Naive thymus-derived CD4-positive, alpha-beta T cell (primary cell): ENCODE results near the gene SPDYE16. TPM values are rescaled to one million over a fixed set of nuclear protein-coding genes. Genes with fewer than 3 reads are reported as not detected.
"Not testable (repeated sequence)": the region's sequence is repeated elsewhere in the genome, so short reads cannot be mapped to it uniquely, and the experiment has no call there.

ENCODE experiments used
- ATAC-seq: fragments of 150-1000 bp; cut with Tn5 transposase; 2 replicates; pipeline ENCODE4 v1.10.0; 2021; ENCODE audit warnings: mild to moderate bottlenecking, moderate library complexity
- CTCF ChIA-PET: fragments of 350-600 bp; sonication (Branson Sonifier 250); formaldehyde crosslinking; loops from one replicate; lab custom pipeline; 2021; ENCODE audit warnings: antibody characterized with exemption; lab: Charles Lee
- POLR2A ChIA-PET: fragments of 350-600 bp; sonication (Branson Sonifier 250); formaldehyde crosslinking; loops from one replicate; lab custom pipeline; 2021; ENCODE audit warnings: antibody characterized with exemption, inconsistent platforms; lab: Charles Lee
- DNase-seq, 9 donors: peaks; one replicate each; pipeline versions ENCODE4 v3.0.0 to v3.0.0-alpha.2; 2020 to 2022; ENCODE audit warnings: mixed read lengths in 1 of 9
- H3K27ac ChIP-seq: one replicate; pipeline ENCODE4 v1.7.0; 2013; ENCODE audit warnings: mild to moderate bottlenecking, low read depth, low read length, moderate library complexity
- H3K27me3 ChIP-seq, 2 donors: one replicate each; pipeline ENCODE4 v1.7.0; 2013; ENCODE audit warnings: low read length in 2 of 2, mild to moderate bottlenecking in 2 of 2, moderate library complexity in 2 of 2; ENCODE audit not compliant: control insufficient read depth in 2 of 2, insufficient read depth in 2 of 2
- H3K36me3 ChIP-seq, 3 experiments: 1 replicate in 2 of 3; 2 replicates in 1 of 3; pipeline ENCODE4 v1.7.0; 2013; ENCODE audit warnings: low read length in 3 of 3, mild to moderate bottlenecking in 3 of 3, moderate library complexity in 1 of 3; ENCODE audit not compliant: insufficient read depth in 3 of 3, control insufficient read depth in 2 of 3
- H3K4me1 ChIP-seq, 2 donors: one replicate each; pipeline ENCODE4 v1.7.0; 2013; ENCODE audit warnings: low read length in 2 of 2, mild to moderate bottlenecking in 2 of 2, moderate library complexity in 1 of 2; ENCODE audit not compliant: control insufficient read depth in 2 of 2, insufficient read depth in 2 of 2
- H3K4me3 ChIP-seq: 2 replicates; pipeline ENCODE4 v1.7.0; 2013; ENCODE audit warnings: mild to moderate bottlenecking, low read length
- H3K9me3 ChIP-seq, 3 experiments: 1 replicate in 2 of 3; 2 replicates in 1 of 3; pipeline ENCODE4 v1.7.0; 2013; ENCODE audit warnings: low read length in 3 of 3; ENCODE audit not compliant: control insufficient read depth in 2 of 3
- H3K27ac Mint-ChIP-seq, 9 donors: one replicate each; pipeline ENCODE4 v1.8.0; 2020 to 2022; ENCODE audit warnings: mixed read lengths in 9 of 9, mild to moderate bottlenecking in 8 of 9, moderate library complexity in 5 of 9, inconsistent platforms in 2 of 9
- H3K27me3 Mint-ChIP-seq, 5 donors: one replicate each; pipeline ENCODE4 v1.8.0; 2021 to 2022; ENCODE audit warnings: mixed read lengths in 5 of 5, mild to moderate bottlenecking in 1 of 5
- H3K36me3 Mint-ChIP-seq, 5 donors: one replicate each; pipeline ENCODE4 v1.8.0; 2020 to 2022; ENCODE audit warnings: mixed read lengths in 5 of 5, mild to moderate bottlenecking in 3 of 5, inconsistent platforms in 1 of 5
- H3K4me1 Mint-ChIP-seq, 7 donors: one replicate each; pipeline ENCODE4 v1.8.0; 2020 to 2022; ENCODE audit warnings: mixed read lengths in 7 of 7, mild to moderate bottlenecking in 3 of 7, inconsistent platforms in 1 of 7
- H3K4me3 Mint-ChIP-seq, 10 donors: one replicate each; pipeline ENCODE4 v1.8.0; 2020 to 2022; ENCODE audit warnings: mild to moderate bottlenecking in 10 of 10, mixed read lengths in 10 of 10, moderate library complexity in 6 of 10, inconsistent platforms in 2 of 10
- H3K9me3 Mint-ChIP-seq, 11 donors: one replicate each; pipeline ENCODE4 v1.8.0; 2020 to 2022; ENCODE audit warnings: mixed read lengths in 11 of 11, mild to moderate bottlenecking in 4 of 11, inconsistent platforms in 1 of 11, moderate library complexity in 1 of 11
- intact Hi-C, 2 donors: fragments of 100-400 bp; cut with micrococcal nuclease; formaldehyde crosslinking; loops; one replicate each; pipeline ENCODE4 v1.15.1; 2023
- polyA plus RNA-seq, 2 donors: library from polyadenylated mRNA; unstranded; fragments of 300-500 nt; fragmentation: Illumina TruSeq; gene quantifications; one replicate each; pipeline ENCODE4 v1.2.3, GENCODE V29; 2021
- total RNA-seq, 6 experiments: library from RNA in 5 of 6; stranded (reverse) in 5 of 6; gene quantifications; 1 replicate in 5 of 6; 2 replicates in 1 of 6; pipeline ENCODE4 v1.2.3 and lab custom pipeline; 2021 to 2026

Gene SPDYE16
- total and polyA plus RNA-seq, 7 experiments from 2014 or later = 0.10 to 0.88 (median 0.38) TPM

GRCh38 chr7:76568742-76569141, 25.6 kb upstream of the SPDYE16 start:
- H3K36me3 ChIP-seq, H3K4me3 ChIP-seq, H3K27me3 ChIP-seq, ATAC-seq, H3K4me1 ChIP-seq, H3K27ac ChIP-seq, H3K4me3 Mint-ChIP-seq, CTCF ChIA-PET, H3K27ac Mint-ChIP-seq, H3K9me3 ChIP-seq, H3K9me3 Mint-ChIP-seq, H3K27me3 Mint-ChIP-seq, POLR2A ChIA-PET, DNase-seq, intact Hi-C loops: not testable (repeated sequence)
- peaks cover 4 to 39% (median 15%) of the 10 kb centered on the region in 5 donors for H3K36me3 Mint-ChIP-seq
- peaks cover 12 to 33% (median 20%) of the 10 kb centered on the region in 7 donors for H3K4me1 Mint-ChIP-seq

- H3K27ac Mint-ChIP-seq = peak overlapping the region in 1 of 9 donors; percentile 55
- H3K27me3 Mint-ChIP-seq, CTCF ChIA-PET, H3K27me3 ChIP-seq, H3K4me1 ChIP-seq, H3K27ac ChIP-seq, H3K9me3 ChIP-seq, H3K4me3 Mint-ChIP-seq, POLR2A ChIA-PET, H3K36me3 ChIP-seq, H3K4me3 ChIP-seq, H3K9me3 Mint-ChIP-seq, DNase-seq, ATAC-seq, intact Hi-C loops: not testable (repeated sequence)
- H3K36me3 Mint-ChIP-seq = peaks cover 4 to 40% (median 15%) of the 10 kb centered on the region in 5 donors
- peaks cover 14 to 38% (median 24%) of the 10 kb centered on the region in 7 donors for H3K4me1 Mint-ChIP-seq
Observed at GRCh38 chr7:76567753-76568152, 24.7 kb upstream of the SPDYE16 start.

GRCh38 chr7:76567311-76567710, 24.2 kb upstream of the SPDYE16 start:
- H3K4me1 ChIP-seq, H3K27ac ChIP-seq, DNase-seq, CTCF ChIA-PET, H3K27me3 ChIP-seq, intact Hi-C loops, H3K27ac Mint-ChIP-seq, POLR2A ChIA-PET, H3K9me3 Mint-ChIP-seq, H3K4me3 Mint-ChIP-seq, ATAC-seq, H3K27me3 Mint-ChIP-seq, H3K36me3 ChIP-seq, H3K9me3 ChIP-seq, H3K4me3 ChIP-seq: not testable (repeated sequence)
- peaks cover 15 to 40% (median 29%) of the 10 kb centered on the region in 7 donors for H3K4me1 Mint-ChIP-seq
- peaks cover 4 to 39% (median 13%) of the 10 kb centered on the region in 5 donors for H3K36me3 Mint-ChIP-seq

- H3K4me3 ChIP-seq, H3K27me3 ChIP-seq, POLR2A ChIA-PET, H3K27me3 Mint-ChIP-seq, H3K27ac Mint-ChIP-seq, intact Hi-C loops, H3K4me1 ChIP-seq, H3K9me3 ChIP-seq, H3K9me3 Mint-ChIP-seq, ATAC-seq, H3K27ac ChIP-seq, H3K4me3 Mint-ChIP-seq, CTCF ChIA-PET, DNase-seq, H3K36me3 ChIP-seq: not testable (repeated sequence)
- Mint-ChIP-seq H3K4me1 (peaks cover 12 to 39% (median 31%) of the 10 kb centered on the region in 7 donors), H3K36me3 (peaks cover 4 to 36% (median 12%) of the 10 kb centered on the region in 5 donors)
Observed at GRCh38 chr7:76565001-76565400, 21.9 kb upstream of the SPDYE16 start.

- H3K9me3 ChIP-seq, H3K27ac Mint-ChIP-seq, H3K27me3 Mint-ChIP-seq, H3K4me3 Mint-ChIP-seq, CTCF ChIA-PET, H3K27me3 ChIP-seq, H3K4me3 ChIP-seq, ATAC-seq, intact Hi-C loops, H3K36me3 ChIP-seq, DNase-seq, H3K4me1 ChIP-seq, H3K9me3 Mint-ChIP-seq, POLR2A ChIA-PET, H3K27ac ChIP-seq: not testable (repeated sequence)
- H3K4me1 Mint-ChIP-seq = peaks cover 17 to 46% (median 43%) of the 10 kb centered on the region in 7 donors
- peaks cover 4 to 35% (median 20%) of the 10 kb centered on the region in 5 donors for H3K36me3 Mint-ChIP-seq
Observed at GRCh38 chr7:76561342-76561741, 18.2 kb upstream of the SPDYE16 start.

- H3K9me3 ChIP-seq, H3K27me3 Mint-ChIP-seq, POLR2A ChIA-PET, H3K27ac Mint-ChIP-seq, DNase-seq, CTCF ChIA-PET, H3K9me3 Mint-ChIP-seq, H3K27ac ChIP-seq, H3K36me3 ChIP-seq, H3K4me1 ChIP-seq, H3K4me3 ChIP-seq, intact Hi-C loops, H3K4me3 Mint-ChIP-seq, ATAC-seq, H3K27me3 ChIP-seq: not testable (repeated sequence)
- H3K36me3 Mint-ChIP-seq = peaks cover 0 to 31% (median 16%) of the 10 kb centered on the region in 5 donors
- H3K4me1 Mint-ChIP-seq = peaks cover 16 to 48% (median 44%) of the 10 kb centered on the region in 7 donors
Observed at GRCh38 chr7:76560157-76560556, 17.1 kb upstream of the SPDYE16 start.

GRCh38 chr7:76559685-76560084, 16.6 kb upstream of the SPDYE16 start:
- H3K27ac ChIP-seq, H3K9me3 ChIP-seq, H3K27ac Mint-ChIP-seq, ATAC-seq, H3K4me3 ChIP-seq, H3K36me3 ChIP-seq, POLR2A ChIA-PET, H3K4me1 ChIP-seq, CTCF ChIA-PET, DNase-seq, intact Hi-C loops, H3K27me3 Mint-ChIP-seq, H3K27me3 ChIP-seq, H3K9me3 Mint-ChIP-seq: not testable (repeated sequence)
- Mint-ChIP-seq H3K4me1 (peaks cover 18 to 51% (median 47%) of the 10 kb centered on the region in 7 donors), H3K4me3 (peak overlapping the region in 1 of 10 donors; percentile 6), H3K36me3 (peaks cover 0 to 34% (median 16%) of the 10 kb centered on the region in 5 donors)
